HG02840 (cell line): ENCODE data around the gene MIER2.
A peak's percentile ranks its signal among the peaks of the same experiment; 100 is the strongest.
"Not testable (repeated sequence)": the region's sequence is repeated elsewhere in the genome, so short reads cannot be mapped to it uniquely, and the experiment has no call there.

Experiments
- ATAC-seq: cut with Tn5 transposase; IDR thresholded peaks from one replicate; pipeline ENCODE4 v1.9.1; 2021; ENCODE audit warnings: mild to moderate bottlenecking, moderate library complexity, moderate number of reproducible peaks; ENCODE audit not compliant: unreplicated experiment, low FRiP score

MIER2 gene

GRCh38 chr19:364496-365287 lies 20.1 kb upstream of the MIER2 start:
- ATAC-seq = no peak

GRCh38 chr19:362683-363082 lies 18.1 kb upstream of the MIER2 start:
- no peak for ATAC-seq

GRCh38 chr19:362154-362553 lies 17.6 kb upstream of the MIER2 start:
- no peak for ATAC-seq

- ATAC-seq = no peak
These were observed 15.0 kb upstream of the MIER2 start for GRCh38 chr19:359653-359925.

- ATAC-seq = not testable (repeated sequence)
These were observed 10.9 kb upstream of the MIER2 start for GRCh38 chr19:355536-355935.

- no peak for ATAC-seq
These were observed 10.5 kb upstream of the MIER2 start for GRCh38 chr19:355134-355533.

- ATAC-seq = no peak
These were observed 7.5 kb upstream of the MIER2 start for GRCh38 chr19:351976-352625.

- ATAC-seq = no peak
These were observed 3.6 kb upstream of the MIER2 start for GRCh38 chr19:347946-348861.

- no peak for ATAC-seq
These were observed 804 bp upstream of the MIER2 start for GRCh38 chr19:345320-345879.

GRCh38 chr19:343941-344624 lies 513 bp downstream of the MIER2 start:
- peak; percentile 21 for ATAC-seq

- no peak for ATAC-seq
These were observed 1.1 kb downstream of the MIER2 start for GRCh38 chr19:343451-343931.

GRCh38 chr19:342801-343421 lies 1.7 kb downstream of the MIER2 start:
- no peak for ATAC-seq

- ATAC-seq = no peak
These were observed 2.5 kb downstream of the MIER2 start for GRCh38 chr19:342128-342455.

- no peak for ATAC-seq
These were observed 3.0 kb downstream of the MIER2 start for GRCh38 chr19:341386-342127.

- ATAC-seq = no peak
These were observed 3.8 kb downstream of the MIER2 start for GRCh38 chr19:340620-341385.

- ATAC-seq = no peak
These were observed 5.2 kb downstream of the MIER2 start for GRCh38 chr19:339262-339887.

GRCh38 chr19:338421-338820 lies 6.2 kb downstream of the MIER2 start:
- ATAC-seq = no peak

- no peak for ATAC-seq
These were observed 8.5 kb downstream of the MIER2 start for GRCh38 chr19:336067-336614.
